Right lobe of liver (tissue), 4 donors: ENCODE data around the gene TSNAX.

Source experiments
- POLR2A ChIP-seq: fragments of 450-650 bp; IDR thresholded peaks from one replicate; pipeline ENCODE4 v1.6.1; 2017; ENCODE audit warnings: antibody characterized with exemption, mild to moderate bottlenecking
- TF ChIP-seq, protein P1 (sequence below), 4 donors: fragments of 200-600 bp in 3 of 4; fragments of 450-650 bp in 1 of 4; IDR thresholded peaks; one replicate each; pipeline versions ENCODE4 v1.5.1 to v1.8.0; 2016 to 2022; ENCODE audit warnings: antibody characterized with exemption in 4 of 4, mild to moderate bottlenecking in 2 of 4
- donor health status: DM: no; HTN: no; CAD: no.
- donor health status: DM: no; HTN: no; CAD: no.
- donor health status: DM: no; HTN: yes; CAD: no.

DNA sequence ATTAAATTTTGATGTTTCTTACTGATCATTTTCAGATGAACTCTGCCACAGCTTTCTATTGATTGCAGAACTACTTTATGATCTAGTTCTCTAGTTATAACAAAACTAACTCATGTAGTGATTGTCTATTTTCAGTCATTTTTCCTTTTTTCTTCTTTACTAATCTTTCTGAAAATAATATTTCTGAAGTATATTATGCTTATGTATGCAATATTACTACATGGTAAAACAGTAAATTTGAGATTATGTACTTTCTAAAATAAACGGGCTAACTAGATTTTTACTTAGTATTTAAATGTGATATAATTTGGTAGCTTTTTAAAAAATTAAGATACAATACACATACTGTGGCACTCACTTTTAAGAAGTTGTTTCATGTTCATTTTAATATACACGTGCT, 7.6 kb downstream of the TSNAX start:
- TF ChIP-seq, protein P1, sequence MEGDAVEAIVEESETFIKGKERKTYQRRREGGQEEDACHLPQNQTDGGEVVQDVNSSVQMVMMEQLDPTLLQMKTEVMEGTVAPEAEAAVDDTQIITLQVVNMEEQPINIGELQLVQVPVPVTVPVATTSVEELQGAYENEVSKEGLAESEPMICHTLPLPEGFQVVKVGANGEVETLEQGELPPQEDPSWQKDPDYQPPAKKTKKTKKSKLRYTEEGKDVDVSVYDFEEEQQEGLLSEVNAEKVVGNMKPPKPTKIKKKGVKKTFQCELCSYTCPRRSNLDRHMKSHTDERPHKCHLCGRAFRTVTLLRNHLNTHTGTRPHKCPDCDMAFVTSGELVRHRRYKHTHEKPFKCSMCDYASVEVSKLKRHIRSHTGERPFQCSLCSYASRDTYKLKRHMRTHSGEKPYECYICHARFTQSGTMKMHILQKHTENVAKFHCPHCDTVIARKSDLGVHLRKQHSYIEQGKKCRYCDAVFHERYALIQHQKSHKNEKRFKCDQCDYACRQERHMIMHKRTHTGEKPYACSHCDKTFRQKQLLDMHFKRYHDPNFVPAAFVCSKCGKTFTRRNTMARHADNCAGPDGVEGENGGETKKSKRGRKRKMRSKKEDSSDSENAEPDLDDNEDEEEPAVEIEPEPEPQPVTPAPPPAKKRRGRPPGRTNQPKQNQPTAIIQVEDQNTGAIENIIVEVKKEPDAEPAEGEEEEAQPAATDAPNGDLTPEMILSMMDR (IDR thresholded peaks at IDR 0.05) = no peak
- TF ChIP-seq POLR2A = no peak
